ENCODE results near the gene ZNF548.

The ZNF548 gene

DNA sequence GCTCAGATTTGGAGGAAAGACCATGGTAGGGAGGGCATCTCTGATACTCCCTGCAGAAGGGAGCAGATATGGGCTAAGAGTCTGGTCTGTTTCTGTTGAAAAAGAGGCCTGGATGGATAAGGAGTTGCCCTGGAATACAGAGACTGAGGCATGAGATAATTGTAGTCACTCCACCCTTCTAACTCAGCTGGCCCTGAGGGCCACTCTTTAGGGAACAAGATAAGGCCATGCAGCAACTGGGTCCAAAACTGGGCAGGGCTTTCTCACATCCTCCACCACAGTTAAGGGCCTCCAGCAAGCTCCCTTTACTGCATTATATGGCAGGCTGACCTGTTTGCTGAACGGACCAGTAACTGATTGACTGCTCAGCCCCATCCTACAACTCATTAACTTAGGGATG is 46.8 kb downstream of the ZNF548 start:
- TF ChIP-seq, protein P1, sequence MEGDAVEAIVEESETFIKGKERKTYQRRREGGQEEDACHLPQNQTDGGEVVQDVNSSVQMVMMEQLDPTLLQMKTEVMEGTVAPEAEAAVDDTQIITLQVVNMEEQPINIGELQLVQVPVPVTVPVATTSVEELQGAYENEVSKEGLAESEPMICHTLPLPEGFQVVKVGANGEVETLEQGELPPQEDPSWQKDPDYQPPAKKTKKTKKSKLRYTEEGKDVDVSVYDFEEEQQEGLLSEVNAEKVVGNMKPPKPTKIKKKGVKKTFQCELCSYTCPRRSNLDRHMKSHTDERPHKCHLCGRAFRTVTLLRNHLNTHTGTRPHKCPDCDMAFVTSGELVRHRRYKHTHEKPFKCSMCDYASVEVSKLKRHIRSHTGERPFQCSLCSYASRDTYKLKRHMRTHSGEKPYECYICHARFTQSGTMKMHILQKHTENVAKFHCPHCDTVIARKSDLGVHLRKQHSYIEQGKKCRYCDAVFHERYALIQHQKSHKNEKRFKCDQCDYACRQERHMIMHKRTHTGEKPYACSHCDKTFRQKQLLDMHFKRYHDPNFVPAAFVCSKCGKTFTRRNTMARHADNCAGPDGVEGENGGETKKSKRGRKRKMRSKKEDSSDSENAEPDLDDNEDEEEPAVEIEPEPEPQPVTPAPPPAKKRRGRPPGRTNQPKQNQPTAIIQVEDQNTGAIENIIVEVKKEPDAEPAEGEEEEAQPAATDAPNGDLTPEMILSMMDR (conservative IDR thresholded peaks at IDR 0.05), result no peak
- peak overlapping the region; percentile 82 for H3K27ac ChIP-seq

DNA sequence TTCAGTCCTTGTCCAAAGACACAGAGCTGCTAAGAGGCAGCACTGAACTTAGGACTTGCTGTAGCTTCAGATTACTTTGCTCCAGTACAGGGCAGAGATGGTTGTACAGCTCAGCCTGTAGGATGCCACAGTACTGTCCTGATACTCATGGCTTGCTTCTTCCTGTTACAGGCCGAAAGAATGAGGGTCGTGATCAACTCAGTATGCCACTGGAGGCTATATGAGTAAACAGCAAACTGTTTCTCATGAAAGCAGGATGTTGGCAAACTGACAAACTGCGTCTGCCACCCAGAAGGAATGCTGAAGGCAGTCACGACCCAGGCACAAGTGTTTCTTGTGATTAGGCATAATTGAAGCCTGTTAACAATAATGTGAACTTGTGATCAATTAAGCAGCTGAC is 48.3 kb downstream of the ZNF548 start:
- no peak overlapping the region; the same call in 1 of the 2 replicates for H3K27ac ChIP-seq
- TF ChIP-seq, protein P1 (conservative IDR thresholded peaks at IDR 0.05), result no peak

DNA sequence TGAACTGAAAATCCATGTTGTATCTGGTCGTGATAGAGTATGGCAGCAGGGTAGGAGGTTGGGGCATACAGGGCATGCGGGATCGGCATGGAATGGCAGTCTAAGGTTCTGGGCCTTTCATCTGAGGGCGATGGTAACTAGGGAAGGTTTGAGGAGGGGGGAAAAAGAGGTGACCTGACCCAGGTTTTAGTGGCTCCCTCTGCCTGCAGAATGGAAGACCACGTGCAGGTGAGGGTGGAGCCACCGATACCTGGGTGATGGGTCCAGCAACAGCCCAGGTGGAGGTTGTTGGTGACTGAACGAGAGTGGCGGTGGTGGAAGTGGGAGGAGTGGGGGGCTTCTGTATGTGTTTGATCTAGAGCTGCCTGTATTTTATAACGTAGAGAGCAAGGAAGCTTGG is 49.3 kb downstream of the ZNF548 start:
- TF ChIP-seq, protein P1 (conservative IDR thresholded peaks at IDR 0.05), result no peak

DNA sequence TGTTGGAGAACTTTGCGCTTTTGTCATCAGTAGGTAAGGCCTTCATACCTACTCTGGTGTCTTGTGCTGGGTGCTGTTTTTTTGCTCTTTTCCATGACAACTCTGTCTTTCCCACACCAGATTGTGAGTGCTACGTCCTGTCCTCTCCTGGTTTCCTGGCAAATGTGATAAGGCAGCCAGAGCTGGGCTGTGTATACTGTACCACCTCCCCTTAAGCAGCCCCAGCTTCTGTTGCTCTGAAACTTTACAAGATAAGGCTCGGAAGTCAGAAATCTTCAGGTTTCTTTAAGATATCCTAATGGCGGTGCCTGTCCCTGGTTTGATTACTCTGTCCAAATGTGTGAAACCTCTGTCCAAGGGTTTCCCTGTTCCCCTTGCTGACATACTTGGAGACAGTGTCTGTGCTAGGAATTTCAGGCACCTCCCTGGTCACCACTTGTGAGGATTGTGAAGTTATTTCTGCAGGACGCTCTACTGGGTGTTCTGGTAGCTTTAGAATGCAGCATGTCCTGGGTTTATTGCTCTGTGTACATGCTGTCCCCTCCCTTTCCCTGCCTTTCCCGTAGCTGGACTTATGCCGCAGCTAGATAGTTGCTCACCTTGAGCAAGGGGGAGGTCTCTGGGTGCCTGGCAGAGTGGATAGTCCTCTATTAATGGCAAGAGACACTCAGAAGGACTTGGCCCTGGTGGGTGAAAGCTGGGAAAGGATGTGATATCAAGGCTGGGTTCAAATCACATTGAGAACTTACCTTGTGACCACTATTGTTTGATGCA is 52.5 kb downstream of the ZNF548 start:
- no peak overlapping the region for H3K27ac ChIP-seq
- TF ChIP-seq, protein P1 (conservative IDR thresholded peaks at IDR 0.05), result no peak

More for the DNA sequence above, 49.3 kb downstream of the ZNF548 start:
- no peak overlapping the region for H3K27ac ChIP-seq

DNA sequence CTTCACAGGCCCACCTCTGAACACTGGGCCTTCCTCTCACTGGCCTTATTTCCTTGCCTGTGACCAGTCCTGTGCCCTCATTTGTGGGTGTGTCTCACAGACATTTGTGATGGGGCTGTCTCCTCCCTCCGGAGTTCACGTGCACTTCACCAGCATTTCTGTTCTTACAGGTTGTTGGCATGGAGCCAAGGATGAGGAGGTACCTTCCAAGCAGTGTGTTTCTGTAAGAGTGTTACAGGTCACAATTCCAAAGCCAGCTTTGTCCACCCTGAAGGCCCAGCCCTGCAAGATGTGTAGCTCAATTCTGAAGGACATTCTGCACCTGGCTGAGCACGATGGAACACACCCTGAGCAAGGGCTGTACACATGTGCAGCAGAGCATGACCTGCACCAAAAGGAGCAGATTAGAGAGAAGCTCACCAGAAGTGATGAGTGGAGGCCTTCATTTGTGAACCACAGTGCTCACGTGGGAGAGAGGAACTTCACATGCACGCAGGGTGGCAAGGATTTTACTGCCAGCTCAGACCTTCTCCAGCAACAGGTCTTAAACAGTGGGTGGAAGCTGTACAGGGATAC is 53.6 kb downstream of the ZNF548 start:
- TF ChIP-seq, protein P1 (conservative IDR thresholded peaks at IDR 0.05), result no peak
- no peak overlapping the region for H3K27ac ChIP-seq

DNA sequence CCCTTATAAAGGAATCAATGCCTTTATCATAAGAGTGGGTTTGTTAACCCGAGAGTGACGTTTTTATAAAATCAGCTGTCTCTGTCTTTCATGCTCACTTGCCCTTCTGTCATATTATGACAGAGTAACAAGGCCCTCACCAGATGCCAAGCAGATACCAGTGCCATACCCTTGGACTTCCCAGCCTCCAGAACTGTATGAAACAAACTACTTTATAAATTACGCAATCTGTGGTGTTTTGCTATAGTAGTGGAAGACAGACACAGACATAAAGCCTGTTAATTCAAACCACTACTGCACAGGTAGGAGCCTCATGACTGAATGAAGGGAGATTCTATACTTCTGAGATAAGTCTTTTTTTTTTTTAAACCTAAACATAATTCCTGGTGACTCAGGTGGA is 62.7 kb downstream of the ZNF548 start:
- H3K27ac ChIP-seq, result no peak overlapping the region
- TF ChIP-seq, protein P1 (conservative IDR thresholded peaks at IDR 0.05), result no peak
